NCI-H128 (cell line): ENCODE measurements around the gene GRIK2.
"Not testable (repeated sequence)": the region's sequence is repeated elsewhere in the genome, so short reads cannot be mapped to it uniquely, and the experiment has no call there.

Experiments
- DNase-seq: peaks from one replicate; lab custom pipeline; 2025; ENCODE audit not compliant: unreplicated experiment; lab: John Stamatoyannopoulos, UW

GRIK2 gene

DNA sequence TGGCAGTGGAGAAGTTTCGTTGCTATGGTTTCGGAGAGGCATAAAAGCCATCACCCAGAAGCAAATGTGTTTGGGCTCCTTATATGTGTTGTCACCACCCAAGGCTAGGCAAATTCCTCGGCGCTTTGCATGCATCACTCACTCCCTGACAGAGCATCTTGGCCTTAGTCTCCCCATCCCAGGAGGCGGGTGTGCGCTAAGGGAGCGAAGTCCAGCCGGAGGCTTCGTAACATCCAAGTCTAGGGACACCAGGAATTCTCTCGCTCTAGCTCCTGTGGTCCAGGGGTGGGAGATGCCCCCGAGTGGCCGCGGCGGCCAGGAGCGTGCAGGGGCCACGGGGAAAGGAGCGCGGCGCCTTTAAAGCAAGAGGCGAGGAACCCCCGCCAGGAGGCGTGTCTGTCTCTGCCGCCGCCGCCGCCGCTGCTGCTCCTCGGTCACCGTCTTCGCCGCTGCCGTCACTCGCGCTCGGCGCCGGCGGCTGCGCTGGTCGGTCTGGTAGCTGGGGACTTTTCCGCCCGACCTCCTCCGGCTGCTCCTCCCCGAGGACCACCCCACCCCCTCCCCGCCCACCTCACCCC, at the start of gene GRIK2:
GRIK2 (plus strand) TSS at position 458 of the 578 bp plus-strand sequence.
- peak; percentile 20 for DNase-seq

- DNase-seq = no peak
These were observed 48.6 kb upstream of the GRIK2 start for GRCh38 chr6:101344885-101345284.

GRCh38 chr6:101348816-101349215, 44.7 kb upstream of the GRIK2 start:
- DNase-seq = no peak

GRCh38 chr6:101350631-101351030, 42.9 kb upstream of the GRIK2 start:
- DNase-seq = not testable (repeated sequence)

DNA sequence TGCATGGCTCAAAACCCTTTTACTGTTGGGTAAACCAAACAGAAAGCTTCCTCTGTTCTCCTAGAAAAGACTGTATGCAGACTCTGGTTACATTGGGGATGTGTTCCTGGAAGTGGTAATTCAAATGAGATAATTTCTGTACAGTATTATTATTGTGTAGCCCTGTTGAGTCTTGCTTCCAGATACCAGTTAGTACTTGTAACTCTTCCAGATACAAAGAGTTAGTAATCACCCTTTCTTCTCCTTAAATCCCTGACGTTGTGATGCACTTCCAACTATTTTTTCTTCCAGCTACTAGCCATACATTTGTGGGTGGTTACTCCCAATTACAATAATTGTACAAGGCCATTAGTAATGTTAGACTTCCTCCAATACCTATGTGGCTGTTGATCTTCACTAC, 42.3 kb upstream of the GRIK2 start:
- DNase-seq = no peak

GRCh38 chr6:101352316-101352715, 41.2 kb upstream of the GRIK2 start:
- DNase-seq = no peak

DNA sequence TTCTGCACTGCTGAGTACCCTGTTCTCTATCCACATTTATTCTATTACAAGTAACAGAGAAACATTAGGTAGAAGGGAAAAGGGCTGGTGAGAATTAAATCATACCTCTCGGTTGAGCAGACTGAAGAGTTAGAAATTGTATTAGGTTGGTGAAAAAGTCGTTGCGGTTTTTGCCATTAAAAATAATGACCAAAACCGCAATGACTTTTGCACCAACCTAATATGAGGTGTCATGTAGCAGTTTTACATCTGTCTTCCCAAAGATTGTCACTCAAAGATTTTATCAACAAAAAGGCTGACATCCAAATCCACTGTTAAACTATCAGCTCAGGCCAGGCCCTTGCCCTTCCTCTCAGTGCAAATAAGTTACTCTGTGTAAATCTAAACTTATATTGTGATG, 28.3 kb upstream of the GRIK2 start:
- no peak for DNase-seq

DNA sequence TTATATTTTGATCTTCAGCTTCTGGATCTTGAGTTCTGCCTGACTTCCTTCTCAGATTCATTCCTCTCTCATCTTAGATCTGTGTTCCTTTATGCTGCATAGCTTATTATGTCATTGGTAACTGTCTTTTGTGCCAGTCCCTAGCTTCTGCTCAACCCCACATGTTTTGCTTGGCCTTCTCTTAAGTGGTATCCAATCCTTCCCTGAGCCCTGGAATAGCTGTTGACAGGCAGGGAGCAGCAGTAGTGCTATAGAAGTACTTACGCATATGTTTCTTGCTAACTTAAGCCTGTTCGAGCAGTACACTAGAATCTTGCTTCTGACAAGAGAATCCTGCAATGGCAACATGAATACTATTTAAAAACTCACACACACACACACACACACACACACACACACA, 13.6 kb upstream of the GRIK2 start:
- no peak for DNase-seq

DNA sequence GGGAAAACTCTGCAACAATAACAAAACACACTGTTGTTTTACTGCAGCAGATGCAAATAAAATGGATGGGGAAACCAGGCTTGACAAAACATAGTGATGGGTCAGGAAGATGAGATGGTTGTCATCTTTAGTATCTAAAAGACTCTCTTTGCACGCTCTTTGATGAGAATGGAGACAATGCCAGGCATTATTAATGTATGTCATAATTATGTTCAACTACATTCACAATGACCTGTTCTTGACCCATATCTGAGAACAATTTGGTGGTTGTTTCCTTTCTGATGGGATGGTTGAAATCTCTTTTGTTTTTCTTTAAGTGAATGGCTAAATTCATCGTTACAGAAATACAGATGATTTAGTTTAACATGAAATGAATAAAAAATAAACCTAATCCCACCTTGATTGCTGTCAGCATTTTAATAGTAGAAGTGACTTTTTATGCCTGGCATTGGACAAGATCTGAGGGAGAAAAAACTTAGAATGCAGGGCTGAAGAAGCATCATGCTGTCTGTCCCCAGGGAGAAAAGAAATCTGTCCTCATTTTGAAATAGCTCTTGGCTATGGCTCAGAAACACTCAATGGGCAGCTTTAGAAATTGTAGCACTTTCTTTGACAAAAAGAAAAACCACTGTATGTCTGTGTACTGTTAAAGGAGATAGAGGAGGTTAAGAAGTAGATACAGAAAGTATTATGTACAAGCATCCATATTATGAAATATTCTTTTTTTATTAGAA, 12.4 kb upstream of the GRIK2 start:
- DNase-seq = no peak

- not testable (repeated sequence) for DNase-seq
These were observed 9.8 kb upstream of the GRIK2 start for GRCh38 chr6:101383747-101384146.

GRCh38 chr6:101386982-101387381, 6.5 kb upstream of the GRIK2 start:
- DNase-seq = no peak

GRCh38 chr6:101391772-101392585, 1.5 kb upstream of the GRIK2 start:
- no peak for DNase-seq

DNA sequence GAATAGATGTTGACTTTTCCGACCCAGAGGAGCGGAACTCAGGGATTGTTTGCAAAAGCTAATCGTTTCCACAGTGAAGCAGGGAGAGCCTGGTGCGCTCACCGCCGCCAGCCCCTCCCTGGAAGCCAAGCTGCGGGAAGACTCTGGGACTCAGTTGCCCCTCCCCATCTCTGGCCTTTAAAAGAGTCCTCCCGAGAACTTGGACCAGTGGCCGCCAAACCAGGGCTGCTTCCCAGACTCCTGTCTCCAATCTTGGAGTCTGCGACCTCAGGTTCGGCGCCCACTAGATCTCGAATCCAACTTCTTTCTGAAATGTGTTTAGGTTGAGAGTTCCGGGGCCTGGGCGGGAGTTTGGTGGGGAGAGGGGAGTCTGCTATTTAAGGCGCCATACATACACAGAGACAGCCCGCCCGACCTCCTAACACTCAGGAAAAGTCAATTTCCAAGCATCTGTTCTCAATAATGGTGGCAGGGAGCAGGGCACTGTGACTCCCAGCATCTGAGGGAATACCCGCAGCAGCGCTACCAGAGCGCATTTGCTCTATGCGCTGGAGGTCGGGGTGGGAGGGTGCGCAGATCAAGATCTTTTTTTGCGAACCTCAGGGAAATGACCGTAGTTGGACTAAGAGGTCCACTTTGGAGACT, 800 bp upstream of the GRIK2 start:
- no peak for DNase-seq

DNA sequence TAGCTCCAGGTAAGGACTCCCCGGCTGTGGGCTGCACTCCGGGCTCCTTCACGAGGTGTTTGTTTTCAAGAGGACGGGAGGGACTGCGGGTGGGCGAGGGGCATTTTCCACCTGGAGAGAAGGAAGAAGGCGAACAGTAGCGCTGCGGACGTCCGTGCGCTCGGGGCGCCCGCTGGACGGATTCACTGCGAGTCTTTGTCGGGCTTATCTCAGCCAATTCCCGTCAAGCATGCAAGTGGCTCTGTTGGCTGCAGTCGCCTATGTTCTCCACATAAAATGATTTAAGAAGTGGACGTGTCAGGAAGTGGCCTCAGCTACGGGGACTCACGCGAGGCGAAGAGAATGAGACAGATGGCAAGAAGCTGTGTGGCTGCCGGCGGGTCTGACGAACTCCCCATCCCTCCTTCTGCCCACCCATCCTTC, 332 bp downstream of the GRIK2 start:
- DNase-seq = no peak

DNA sequence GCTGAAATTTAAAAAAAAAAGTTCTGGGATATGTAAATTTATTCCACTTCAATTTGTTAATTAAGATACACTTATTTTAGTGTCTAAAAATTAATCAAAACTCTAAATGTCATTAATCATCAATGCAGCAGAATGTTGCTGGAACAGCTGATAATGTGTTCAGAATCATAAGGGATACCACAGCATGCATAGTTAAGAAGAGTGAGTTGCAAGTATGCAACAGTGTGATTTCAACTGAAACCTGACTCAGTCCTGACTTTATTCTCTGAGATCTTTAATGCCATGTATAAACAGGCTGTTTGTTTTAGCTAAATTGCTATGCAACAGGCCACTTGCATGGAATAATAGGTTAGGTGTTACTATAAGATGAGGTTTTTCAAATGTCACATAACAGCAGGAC, 1.4 kb downstream of the GRIK2 start:
- no peak for DNase-seq

GRCh38 chr6:101395345-101395744, 1.8 kb downstream of the GRIK2 start:
- no peak for DNase-seq

GRCh38 chr6:101396548-101397173, 3.2 kb downstream of the GRIK2 start:
- DNase-seq = no peak

- DNase-seq = no peak
These were observed 3.7 kb downstream of the GRIK2 start for GRCh38 chr6:101397199-101397598.

DNA sequence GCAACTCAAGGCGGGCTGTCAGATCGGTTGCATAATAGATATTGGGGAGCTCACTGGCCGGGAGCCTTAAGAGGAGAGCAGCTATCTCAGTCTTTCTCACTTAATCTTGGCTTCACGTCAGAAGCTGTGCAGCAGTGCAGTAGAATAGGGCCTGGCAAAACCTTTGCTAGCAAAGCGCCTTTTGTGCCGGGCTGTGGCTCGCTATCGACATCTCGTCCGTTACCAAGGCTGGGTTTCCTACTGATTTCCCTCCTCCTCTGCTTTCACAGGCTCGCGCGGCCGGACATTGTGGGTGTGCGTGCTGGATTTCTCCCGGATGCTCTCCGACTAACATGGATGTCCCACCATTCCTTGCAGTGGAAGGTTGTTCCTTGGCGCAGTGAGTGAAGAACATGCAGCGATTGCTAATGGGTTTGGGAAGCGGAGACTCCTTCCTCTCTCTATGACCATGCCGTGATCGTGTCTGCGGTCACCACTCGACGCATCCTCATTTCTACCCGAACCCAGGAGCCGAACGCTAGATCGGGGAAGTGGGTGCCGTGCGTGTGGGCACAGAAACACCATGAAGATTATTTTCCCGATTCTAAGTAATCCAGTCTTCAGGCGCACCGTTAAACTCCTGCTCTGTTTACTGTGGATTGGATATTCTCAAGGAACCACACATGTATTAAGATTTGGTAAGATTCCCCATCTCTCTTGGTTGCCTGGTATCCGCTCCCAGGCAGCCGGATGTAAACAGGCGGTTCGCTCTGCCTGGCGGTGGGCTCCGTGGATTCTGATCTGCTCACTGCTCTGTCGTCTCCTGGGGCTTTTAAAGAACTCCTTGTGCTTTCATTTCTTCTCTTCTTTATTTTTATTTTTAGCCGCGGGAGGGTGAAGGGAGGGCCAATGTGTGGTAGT, 5.5 kb downstream of the GRIK2 start:
- no peak for DNase-seq

- DNase-seq = no peak
These were observed 6.2 kb downstream of the GRIK2 start for GRCh38 chr6:101399616-101400162.
